ENCODE data around the gene TEAD1.

DNA sequence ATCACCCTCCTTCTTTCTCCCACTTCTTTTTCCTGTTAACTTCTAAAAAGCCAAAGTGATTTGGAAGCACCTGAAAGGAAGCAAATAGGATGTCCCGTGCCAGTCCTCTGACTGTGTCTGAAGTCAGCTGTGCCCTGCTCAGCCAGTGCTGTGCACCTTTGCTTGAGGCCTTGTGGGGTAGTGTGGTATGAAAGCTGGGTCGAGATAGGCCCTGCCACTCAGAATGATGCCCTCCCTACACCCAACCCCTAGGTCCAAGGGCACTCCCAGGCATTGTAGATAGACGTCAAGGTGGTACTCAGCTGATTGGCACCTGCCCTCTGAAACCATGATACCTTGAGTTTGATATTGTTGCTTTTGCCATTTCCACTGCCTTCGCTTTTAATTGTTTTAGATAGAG is 251.3 kb downstream of the TEAD1 start:
- TF ChIP-seq, protein P1, sequence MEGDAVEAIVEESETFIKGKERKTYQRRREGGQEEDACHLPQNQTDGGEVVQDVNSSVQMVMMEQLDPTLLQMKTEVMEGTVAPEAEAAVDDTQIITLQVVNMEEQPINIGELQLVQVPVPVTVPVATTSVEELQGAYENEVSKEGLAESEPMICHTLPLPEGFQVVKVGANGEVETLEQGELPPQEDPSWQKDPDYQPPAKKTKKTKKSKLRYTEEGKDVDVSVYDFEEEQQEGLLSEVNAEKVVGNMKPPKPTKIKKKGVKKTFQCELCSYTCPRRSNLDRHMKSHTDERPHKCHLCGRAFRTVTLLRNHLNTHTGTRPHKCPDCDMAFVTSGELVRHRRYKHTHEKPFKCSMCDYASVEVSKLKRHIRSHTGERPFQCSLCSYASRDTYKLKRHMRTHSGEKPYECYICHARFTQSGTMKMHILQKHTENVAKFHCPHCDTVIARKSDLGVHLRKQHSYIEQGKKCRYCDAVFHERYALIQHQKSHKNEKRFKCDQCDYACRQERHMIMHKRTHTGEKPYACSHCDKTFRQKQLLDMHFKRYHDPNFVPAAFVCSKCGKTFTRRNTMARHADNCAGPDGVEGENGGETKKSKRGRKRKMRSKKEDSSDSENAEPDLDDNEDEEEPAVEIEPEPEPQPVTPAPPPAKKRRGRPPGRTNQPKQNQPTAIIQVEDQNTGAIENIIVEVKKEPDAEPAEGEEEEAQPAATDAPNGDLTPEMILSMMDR (IDR thresholded peaks at IDR 0.05), result no peak
- TF ChIP-seq POLR2A (IDR thresholded peaks at IDR 0.05), result no peak
